GM23248 (cell line): ENCODE results near the gene RIBC2. TPM values are rescaled to one million over a fixed set of nuclear protein-coding genes. Genes with fewer than 3 reads are reported as not detected.

Experiments used
- DNase-seq: peaks from one replicate; pipeline ENCODE4 v3.0.0-alpha.2; 2015
- H2AFZ ChIP-seq: fragments of 200-600 bp; sonication (generic); 2 replicates; pipeline ENCODE4 v1.6.1; 2016; ENCODE audit warnings: antibody characterized with exemption
- H3F3A ChIP-seq: fragments of 200-600 bp; sonication (generic); 2 replicates; pipeline ENCODE4 v1.6.1; 2016; ENCODE audit warnings: mild to moderate bottlenecking, antibody characterized with exemption, mixed run types; ENCODE audit not compliant: insufficient read depth
- H3K27ac ChIP-seq: fragments of 200-600 bp; sonication (generic); 2 replicates; pipeline ENCODE4 v1.5.1; 2016; ENCODE audit warnings: mild to moderate bottlenecking
- H3K27me3 ChIP-seq: fragments of 200-600 bp; sonication (generic); replicated peaks from 2 replicates; pipeline ENCODE4 v1.6.1; 2016; ENCODE audit warnings: mild to moderate bottlenecking; ENCODE audit not compliant: insufficient read depth
- H3K36me3 ChIP-seq: fragments of 200-600 bp; sonication (generic); 2 replicates; pipeline ENCODE4 v1.6.1; 2016; ENCODE audit warnings: low read depth, mild to moderate bottlenecking
- H3K4me1 ChIP-seq: fragments of 200-600 bp; sonication (generic); 2 replicates; pipeline ENCODE4 v1.6.1; 2016; ENCODE audit warnings: mild to moderate bottlenecking; ENCODE audit not compliant: insufficient read depth
- H3K4me2 ChIP-seq: fragments of 200-600 bp; sonication (generic); one replicate; pipeline ENCODE4 v1.6.1; 2016; ENCODE audit warnings: mild to moderate bottlenecking; ENCODE audit not compliant: unreplicated experiment
- H3K4me3 ChIP-seq: fragments of 200-600 bp; sonication (generic); 2 replicates; pipeline ENCODE4 v1.5.1; 2016; ENCODE audit warnings: mild to moderate bottlenecking
- H3K79me2 ChIP-seq: fragments of 200-600 bp; sonication (generic); 2 replicates; pipeline ENCODE4 v1.6.1; 2016; ENCODE audit warnings: mild to moderate bottlenecking; ENCODE audit not compliant: insufficient read depth
- H3K9ac ChIP-seq: fragments of 200-600 bp; sonication (generic); 2 replicates; pipeline ENCODE4 v1.6.1; 2016; ENCODE audit warnings: mild to moderate bottlenecking
- H3K9me2 ChIP-seq: fragments of 200-600 bp; sonication (generic); 2 replicates; pipeline ENCODE4 v1.6.1; 2016; ENCODE audit warnings: mixed run types, mild to moderate bottlenecking, moderate library complexity; ENCODE audit not compliant: insufficient read depth
- H3K9me3 ChIP-seq: fragments of 200-600 bp; sonication (generic); one replicate; pipeline ENCODE4 v1.6.1; 2017; ENCODE audit warnings: low read depth
- H4K20me1 ChIP-seq: fragments of 200-600 bp; sonication (generic); 2 replicates; pipeline ENCODE4 v1.6.0; 2016; ENCODE audit not compliant: insufficient read depth
- EZH2 ChIP-seq: fragments of 200-600 bp; sonication (generic); IDR thresholded peaks from 2 replicates; pipeline ENCODE4 v1.6.1; 2018; ENCODE audit warnings: antibody characterized with exemption, mild to moderate bottlenecking; ENCODE audit not compliant: insufficient read depth, poor library complexity, severe bottlenecking
- EZH2phosphoT487 ChIP-seq: fragments of 200-600 bp; sonication (generic); IDR thresholded peaks from 2 replicates; pipeline ENCODE4 v1.6.1; 2018; ENCODE audit warnings: antibody characterized with exemption, moderate library complexity, mild to moderate bottlenecking, low read depth; ENCODE audit not compliant: insufficient read depth
- WGBS, 2 experiments: methylation state at CpG; one replicate each; pipeline ENCODE4 v1.1.6; 2015 to 2017; ENCODE audit warnings: low lambda C conversion rate in 2 of 2, low coverage in 1 of 2; ENCODE audit errors: missing lambda C conversion rate in 2 of 2; 5-methylcytosine and 5-hydroxymethylcytosine counted together
- in situ Hi-C: fragments of 300-500 bp; cut with MboI; formaldehyde crosslinking; loops from 2 replicates; pipeline ENCODE4 v1.15.0; 2020
- polyA plus RNA-seq: library from polyadenylated mRNA; unstranded; fragments of >200 nt; fragmentation: Nextera tagmentation; extraction: Ambion mirVana; gene quantifications from 2 replicates; pipeline ENCODE4 v1.2.1, GENCODE V29; 2016
- total RNA-seq: library from RNA; depleted of rRNA; stranded (reverse); fragments of >200 nt; shearing (Covaris generic); gene quantifications from 2 replicates; pipeline ENCODE4 v1.2.3, GENCODE V29; 2014

RIBC2 gene
- total and polyA plus RNA-seq, 2 experiments from 2014 or later, result 0.32 to 1.3 TPM

- Histone ChIP-seq H3F3A (no peaks in the 10 kb centered on the region), H3K9me2 (no peaks in the 10 kb centered on the region), H3K36me3 (no peaks in the 10 kb centered on the region), H2AFZ (no peak overlapping the region), H3K9ac (no peak overlapping the region), H4K20me1 (no peaks in the 10 kb centered on the region), H3K4me1 (no peaks in the 10 kb centered on the region), H3K9me3 (no peaks in the 10 kb centered on the region), H3K4me2 (no peak overlapping the region), H3K27ac (no peak overlapping the region), H3K79me2 (no peaks in the 10 kb centered on the region), H3K4me3 (no peak overlapping the region), H3K27me3 (no peaks in the 10 kb centered on the region)
- in situ Hi-C loops, result loop anchor here (10.0 kb wide), 1 partner anchor 140 kb away; the partner anchor contains the start of gene UPK3A
- peak; percentile 67 for DNase-seq
- TF ChIP-seq EZH2phosphoT487, result no peak
- no peak for TF ChIP-seq EZH2
- WGBS, 2 experiments, result 55 to 59% methylated on average over 5 of the region's 5 CpGs
Observed at GRCh38 chr22:45425101-45425500, 11.6 kb downstream of the RIBC2 start.

- no peak overlapping the region for H2AFZ ChIP-seq
- no peak overlapping the region for H3K4me2 ChIP-seq
- no peak overlapping the region for H3K27ac ChIP-seq
- in situ Hi-C loops, result loop anchor here (10.0 kb wide), 1 partner anchor 141 kb away; the partner anchor contains the start of gene UPK3A
- no peaks in the 10 kb centered on the region for H3K79me2 ChIP-seq
- no peaks in the 10 kb centered on the region for H3K36me3 ChIP-seq
- WGBS, 2 experiments, result 92 to 93% methylated on average over 20 to 23 of the region's 23 CpGs
- H4K20me1 ChIP-seq, result no peaks in the 10 kb centered on the region
- no peaks in the 10 kb centered on the region for H3K27me3 ChIP-seq
- H3K9ac ChIP-seq, result no peak overlapping the region
- DNase-seq, result no peak
- no peaks in the 10 kb centered on the region for H3F3A ChIP-seq
- H3K9me2 ChIP-seq, result no peaks in the 10 kb centered on the region
- no peaks in the 10 kb centered on the region for H3K9me3 ChIP-seq
- H3K4me1 ChIP-seq, result no peaks in the 10 kb centered on the region
- TF ChIP-seq EZH2phosphoT487 (no peak), EZH2 (no peak)
- no peak overlapping the region for H3K4me3 ChIP-seq
Observed at GRCh38 chr22:45425531-45426265, 12.2 kb downstream of the RIBC2 start.

GRCh38 chr22:45426387-45426786 is 12.9 kb downstream of the RIBC2 start:
- WGBS, 2 experiments, result 98 to 99% methylated on average over 9 of the region's 9 CpGs
- H3K4me2 ChIP-seq, result no peak overlapping the region

GRCh38 chr22:45427114-45427513 is 13.6 kb downstream of the RIBC2 start:
- no peaks in the 10 kb centered on the region for H3F3A ChIP-seq
- no peak for DNase-seq
- no peak overlapping the region for H3K27ac ChIP-seq
- H3K36me3 ChIP-seq, result no peaks in the 10 kb centered on the region
- no peak overlapping the region for H2AFZ ChIP-seq
- no peaks in the 10 kb centered on the region for H3K27me3 ChIP-seq
- TF ChIP-seq EZH2phosphoT487, result no peak
- TF ChIP-seq EZH2, result no peak
- in situ Hi-C loops, result loop anchor here (10.0 kb wide), 1 partner anchor 142 kb away; the partner anchor contains the start of gene UPK3A
- no peak overlapping the region for H3K9ac ChIP-seq
- H3K9me3 ChIP-seq, result no peaks in the 10 kb centered on the region
- WGBS, 2 experiments, result 98 to 100% methylated on average over 2 of the region's 2 CpGs
- no peaks in the 10 kb centered on the region for H4K20me1 ChIP-seq
- H3K9me2 ChIP-seq, result no peaks in the 10 kb centered on the region
- H3K4me1 ChIP-seq, result no peaks in the 10 kb centered on the region
- H3K79me2 ChIP-seq, result no peaks in the 10 kb centered on the region
- H3K4me2 ChIP-seq, result no peak overlapping the region
- H3K4me3 ChIP-seq, result no peak overlapping the region

More at GRCh38 chr22:45426387-45426786, 12.9 kb downstream of the RIBC2 start:
- Histone ChIP-seq H3K9me2 (no peaks in the 10 kb centered on the region), H4K20me1 (no peaks in the 10 kb centered on the region), H2AFZ (no peak overlapping the region), H3K36me3 (no peaks in the 10 kb centered on the region), H3K9ac (no peak overlapping the region), H3K4me3 (no peak overlapping the region), H3K4me1 (no peaks in the 10 kb centered on the region), H3K9me3 (no peaks in the 10 kb centered on the region), H3K27me3 (no peaks in the 10 kb centered on the region), H3F3A (no peaks in the 10 kb centered on the region), H3K79me2 (no peaks in the 10 kb centered on the region), H3K27ac (no peak overlapping the region)
- TF ChIP-seq EZH2phosphoT487 (no peak), EZH2 (no peak)
- DNase-seq, result no peak
- in situ Hi-C loops, result loop anchor here (10.0 kb wide), 1 partner anchor 142 kb away; the partner anchor contains the start of gene UPK3A
